Adrenal gland (tissue), 5 donors: ENCODE data around the gene SARM1.

Source experiments
- POLR2A ChIP-seq, 2 donors: fragments of 450-650 bp; IDR thresholded peaks; one replicate each; pipeline ENCODE4 v1.6.1; 2017; ENCODE audit warnings: antibody characterized with exemption in 2 of 2, mild to moderate bottlenecking in 2 of 2, moderate library complexity in 1 of 2
- TF ChIP-seq, protein P1 (sequence below), 6 experiments: fragments of 450-650 bp in 4 of 6; fragments of 200-600 bp in 2 of 6; sonication (generic) in 1 of 6; IDR thresholded peaks; 1 replicate in 5 of 6; 2 replicates in 1 of 6; pipeline versions ENCODE4 v1.5.1 to v1.8.0; 2016 to 2021; ENCODE audit warnings: antibody characterized with exemption in 6 of 6, mild to moderate bottlenecking in 2 of 6, moderate library complexity in 1 of 6
- donor health status: DM: no; HTN: no; CAD: no.

DNA sequence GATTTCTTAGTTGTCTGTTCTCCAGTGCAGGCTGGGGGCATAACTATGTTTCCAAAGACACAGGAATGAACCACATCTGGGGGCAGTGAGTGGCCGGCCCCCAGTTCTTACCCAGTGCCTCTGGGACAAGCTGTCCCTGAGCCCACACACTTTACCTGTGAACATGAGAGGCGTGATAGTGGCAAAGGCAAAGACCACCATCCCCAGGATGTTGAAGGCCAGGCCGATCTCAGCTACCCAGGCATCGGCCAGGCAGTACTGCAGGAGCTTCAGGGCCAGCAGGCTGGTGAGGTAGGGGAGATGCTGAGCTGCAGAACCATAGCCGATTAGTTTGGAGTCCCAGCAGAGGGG lies 32.9 kb downstream of the SARM1 start:
- TF ChIP-seq, protein P1, sequence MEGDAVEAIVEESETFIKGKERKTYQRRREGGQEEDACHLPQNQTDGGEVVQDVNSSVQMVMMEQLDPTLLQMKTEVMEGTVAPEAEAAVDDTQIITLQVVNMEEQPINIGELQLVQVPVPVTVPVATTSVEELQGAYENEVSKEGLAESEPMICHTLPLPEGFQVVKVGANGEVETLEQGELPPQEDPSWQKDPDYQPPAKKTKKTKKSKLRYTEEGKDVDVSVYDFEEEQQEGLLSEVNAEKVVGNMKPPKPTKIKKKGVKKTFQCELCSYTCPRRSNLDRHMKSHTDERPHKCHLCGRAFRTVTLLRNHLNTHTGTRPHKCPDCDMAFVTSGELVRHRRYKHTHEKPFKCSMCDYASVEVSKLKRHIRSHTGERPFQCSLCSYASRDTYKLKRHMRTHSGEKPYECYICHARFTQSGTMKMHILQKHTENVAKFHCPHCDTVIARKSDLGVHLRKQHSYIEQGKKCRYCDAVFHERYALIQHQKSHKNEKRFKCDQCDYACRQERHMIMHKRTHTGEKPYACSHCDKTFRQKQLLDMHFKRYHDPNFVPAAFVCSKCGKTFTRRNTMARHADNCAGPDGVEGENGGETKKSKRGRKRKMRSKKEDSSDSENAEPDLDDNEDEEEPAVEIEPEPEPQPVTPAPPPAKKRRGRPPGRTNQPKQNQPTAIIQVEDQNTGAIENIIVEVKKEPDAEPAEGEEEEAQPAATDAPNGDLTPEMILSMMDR (IDR thresholded peaks at IDR 0.05): no peak
- no peak for TF ChIP-seq POLR2A (IDR thresholded peaks at IDR 0.05)
